GM19468 (cell line): ENCODE results near the gene OXA1L.
"Not testable (repeated sequence)": the region's sequence is repeated elsewhere in the genome, so short reads cannot be mapped to it uniquely, and the experiment has no call there.

Source experiments
- ATAC-seq: cut with Tn5 transposase; IDR thresholded peaks from one replicate; pipeline ENCODE4 v1.9.1; 2021; ENCODE audit warnings: mild to moderate bottlenecking, moderate library complexity, moderate number of reproducible peaks; ENCODE audit not compliant: unreplicated experiment; ENCODE audit errors: extremely low read depth

OXA1L gene

GRCh38 chr14:22797017-22797917, 30.8 kb downstream of the OXA1L start:
- ATAC-seq, result no peak

GRCh38 chr14:22798528-22798927, 32.0 kb downstream of the OXA1L start:
- no peak for ATAC-seq

- ATAC-seq, result no peak
Measured at GRCh38 chr14:22800346-22800745, 33.9 kb downstream of the OXA1L start.

- ATAC-seq, result no peak
Measured at GRCh38 chr14:22801716-22802115, 35.2 kb downstream of the OXA1L start.

- no peak for ATAC-seq
Measured at GRCh38 chr14:22802860-22803686, 36.6 kb downstream of the OXA1L start.

- ATAC-seq, result no peak
Measured at GRCh38 chr14:22803687-22803974, 37.1 kb downstream of the OXA1L start.

GRCh38 chr14:22805235-22805634, 38.7 kb downstream of the OXA1L start:
- not testable (repeated sequence) for ATAC-seq

GRCh38 chr14:22807432-22808087, 41.1 kb downstream of the OXA1L start:
- ATAC-seq, result no peak

- no peak for ATAC-seq
Measured at GRCh38 chr14:22808388-22809209, 42.1 kb downstream of the OXA1L start.

GRCh38 chr14:22811722-22812121, 45.2 kb downstream of the OXA1L start:
- ATAC-seq, result no peak

GRCh38 chr14:22812744-22813143, 46.3 kb downstream of the OXA1L start:
- ATAC-seq, result no peak

- ATAC-seq, result no peak
Measured at GRCh38 chr14:22813145-22813544, 46.7 kb downstream of the OXA1L start.

- ATAC-seq, result no peak
Measured at GRCh38 chr14:22814373-22814772, 47.9 kb downstream of the OXA1L start.

GRCh38 chr14:22814941-22815713, 48.6 kb downstream of the OXA1L start, which contains the start of gene SLC7A7:
Gene SLC7A7, minus strand, starts transcription at chr14:22815435. Its CDS starts 2,037 bp downstream, at chr14:22813398.
- ATAC-seq, result no peak

GRCh38 chr14:22819151-22819988, 52.9 kb downstream of the OXA1L start:
- ATAC-seq, result no peak

- ATAC-seq, result no peak
Measured at GRCh38 chr14:22820731-22821130, 54.2 kb downstream of the OXA1L start.

- no peak for ATAC-seq
Measured at GRCh38 chr14:22821193-22822015, 54.9 kb downstream of the OXA1L start.
